ENCODE measurements around the gene ZC3H4.
A peak's percentile ranks its signal among the peaks of the same experiment; 100 is the strongest.

Gene ZC3H4

GRCh38 chr19:47132194-47132852 is 18.7 kb upstream of the ZC3H4 start:
- DNase-seq: no peak

GRCh38 chr19:47130589-47131227 is 17.1 kb upstream of the ZC3H4 start, which contains the start of gene SAE1:
Gene SAE1, plus strand, starts transcription at chr19:47130835. Its CDS starts 96 bp downstream, at chr19:47130931.
- DNase-seq: peak; percentile 97

- DNase-seq: no peak
These were observed 16.6 kb upstream of the ZC3H4 start for GRCh38 chr19:47130120-47130588.

GRCh38 chr19:47129579-47129978 is 16.0 kb upstream of the ZC3H4 start:
- no peak for DNase-seq

GRCh38 chr19:47125669-47125938 is 12.0 kb upstream of the ZC3H4 start:
- DNase-seq: no peak

- DNase-seq: no peak
These were observed 11.5 kb upstream of the ZC3H4 start for GRCh38 chr19:47124937-47125668.

- no peak for DNase-seq
These were observed 9.8 kb upstream of the ZC3H4 start for GRCh38 chr19:47123406-47123805.

- no peak for DNase-seq
These were observed 9.1 kb upstream of the ZC3H4 start for GRCh38 chr19:47122359-47123335.

GRCh38 chr19:47120470-47121067 is 7.0 kb upstream of the ZC3H4 start:
- DNase-seq: no peak

GRCh38 chr19:47113850-47114651 is 475 bp upstream of the ZC3H4 start:
- DNase-seq: no peak

- peak; percentile 94 for DNase-seq
These were observed 1.2 kb downstream of the ZC3H4 start for GRCh38 chr19:47112166-47112996.

GRCh38 chr19:47111682-47112165 is 1.9 kb downstream of the ZC3H4 start:
- no peak for DNase-seq

- peak; percentile 83 for DNase-seq
These were observed 2.5 kb downstream of the ZC3H4 start for GRCh38 chr19:47111006-47111621.

- DNase-seq: peak; percentile 83
These were observed 3.0 kb downstream of the ZC3H4 start for GRCh38 chr19:47110521-47111005.

GRCh38 chr19:47109541-47110375 is 3.8 kb downstream of the ZC3H4 start:
- DNase-seq: peak; percentile 85

- no peak for DNase-seq
These were observed 4.4 kb downstream of the ZC3H4 start for GRCh38 chr19:47109177-47109540.

GRCh38 chr19:47107953-47108746 is 5.4 kb downstream of the ZC3H4 start:
- DNase-seq: no peak

Data from activated effector memory CD4-positive, alpha-beta T cell treated with anti-CD3 and anti-CD28 coated beads, Interleukin-2, amount 50 U/mL, for 16 hours (primary cell).